Heart left ventricle (tissue), 16 donors: ENCODE results near the gene C17orf75. TPM values are rescaled to one million over a fixed set of nuclear protein-coding genes. Genes with fewer than 3 reads are reported as not detected.

Source experiments
- ATAC-seq, 4 donors: fragments of 200-7000 bp; cut with Tn5 transposase; one replicate each; pipeline ENCODE4 v1.9.1; 2020 to 2022; ENCODE audit warnings: moderate library complexity in 4 of 4, mild to moderate bottlenecking in 3 of 4, moderate number of reproducible peaks in 1 of 4
- DNase-seq, 5 donors: peaks; one replicate each; pipeline ENCODE4 v3.0.0-alpha.2; 2020
- H3K27ac ChIP-seq, 12 donors: fragments of 200-600 bp; sonication (generic) in 4 of 12; one replicate each; pipeline versions ENCODE4 v1.5.0 to v1.8.0; 2016 to 2022; ENCODE audit warnings: mild to moderate bottlenecking in 2 of 12
- H3K27me3 ChIP-seq, 9 donors: fragments of 200-600 bp; sonication (generic) in 2 of 9; one replicate each; pipeline versions ENCODE4 v1.5.1 to v1.8.0; 2016 to 2022; ENCODE audit warnings: mild to moderate bottlenecking in 3 of 9
- H3K36me3 ChIP-seq, 9 donors: fragments of 200-600 bp; sonication (generic) in 2 of 9; one replicate each; pipeline versions ENCODE4 v1.5.0 to v1.8.0; 2018 to 2022; ENCODE audit warnings: mild to moderate bottlenecking in 2 of 9
- H3K4me1 ChIP-seq, 12 donors: fragments of 200-600 bp; sonication (generic) in 4 of 12; one replicate each; pipeline versions ENCODE4 v1.5.0 to v1.8.0; 2016 to 2022; ENCODE audit warnings: mild to moderate bottlenecking in 3 of 12
- H3K4me3 ChIP-seq, 12 donors: fragments of 200-600 bp; sonication (generic) in 4 of 12; one replicate each; pipeline versions ENCODE4 v1.5.0 to v1.8.0; 2017 to 2022; ENCODE audit warnings: mild to moderate bottlenecking in 9 of 12, moderate library complexity in 4 of 12
- H3K9me3 ChIP-seq, 12 donors: fragments of 200-600 bp; sonication (generic) in 4 of 12; one replicate each; pipeline versions ENCODE4 v1.5.0 to v1.8.0; 2016 to 2022; ENCODE audit warnings: mild to moderate bottlenecking in 1 of 12
- CTCF ChIP-seq, 12 donors: fragments of 200-600 bp; sonication (generic) in 4 of 12; IDR thresholded peaks; one replicate each; pipeline versions ENCODE4 v1.5.0 to v1.8.0; 2018 to 2022; ENCODE audit warnings: antibody characterized with exemption in 12 of 12, mild to moderate bottlenecking in 5 of 12
- POLR2A ChIP-seq, 2 donors: fragments of 450-650 bp; IDR thresholded peaks; one replicate each; pipeline ENCODE4 v1.6.1; 2017; ENCODE audit warnings: antibody characterized with exemption in 2 of 2, mild to moderate bottlenecking in 2 of 2, moderate library complexity in 2 of 2
- WGBS, 4 donors: extraction: QIAGEN DNeasy Blood & Tissue Kit in 2 of 4; methylation state at CpG; one replicate each; pipeline versions ENCODE4 v1.1.5 to v1.1.7; 2013 to 2018; 5-methylcytosine and 5-hydroxymethylcytosine counted together
- intact Hi-C, 10 donors: fragments of 100-400 bp; cut with DNase I; formaldehyde crosslinking; loops; one replicate each; pipeline versions ENCODE4 v1.11.1 to v1.14.2; 2022
- polyA plus RNA-seq, 2 donors: library from polyadenylated mRNA; stranded (reverse); fragments of 200-250 nt; gene quantifications; one replicate each; pipeline ENCODE4 v1.2.3, GENCODE V29; 2013
- total RNA-seq, 9 donors: library from RNA; depleted of rRNA in 2 of 9; stranded (reverse); fragments of >200 nt in 2 of 9; fragmentation: NEBNext Ultra II Directional in 3 of 9; extraction: Animal tissue kit (Norgen Biotek cat#: 25700) in 3 of 9; gene quantifications; one replicate each; pipeline versions ENCODE4 v1.1.0 to v1.2.4, GENCODE V29; 2016 to 2023
- donor health status: ischemic (EF 13 %, LVEDD 7.1; RV severe dilation, severe dysfunction).
- donor health status: healthy with polysubstance abuse.
- donor health status: DM: no; HTN: yes; CAD: no.
- donor health status: DM: no; HTN: no; CAD: no.
- donor health status: ischemic (EF 25% LVEDD 6.9; RV normal size, moderate dysfunction).
- donor health status: ischemic (EF 25% LVEDD 5.7; RV mildly dilated, moderate dysfunction).
- donor health status: healthy.
- donor health status: DM: yes; HTN: yes; CAD: no.
- donor health status: ischemic (EF 35%, LVEDD 5.7; RV mildly dilated, moderate dysfunction).
- donor health status: nonischemic (EF 11% LVEDD 7.7; RV severe dilation, severe dysfunction).
- donor health status: DM: yes; HTN: yes; CAD: no.
- donor health status: PGD.
- donor health status: ischemic (EF 29% LVEDD 5.4; RV normal size, mild dysfunction).
- donor health status: nonischemic (EF 23%, LVEDD 6.1; RV moderate dilation, normal function).

C17orf75 gene
- total and polyA plus RNA-seq, 11 donors: 7.9 to 24.1 (median 17.4) TPM

DNA sequence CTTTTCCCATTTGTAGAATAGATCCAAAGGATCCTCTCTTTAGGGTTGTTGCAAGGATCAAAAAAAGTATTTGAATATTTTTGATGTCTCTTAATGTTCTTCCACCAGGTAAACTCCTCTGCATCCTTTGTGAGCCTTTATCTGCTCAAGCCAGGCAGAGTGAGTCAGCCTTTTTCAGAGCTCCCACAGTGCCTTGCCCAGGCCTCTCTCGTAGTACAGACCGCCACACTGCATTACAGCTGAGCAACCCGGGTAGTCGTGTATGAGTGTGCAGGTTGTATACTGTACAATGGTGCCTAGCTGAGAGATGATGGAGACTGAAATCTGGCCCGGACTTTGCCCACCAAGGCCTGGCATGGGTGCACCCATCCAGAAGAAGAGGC is 55.5 kb downstream of the C17orf75 start:
- no peak overlapping the region for H3K27ac ChIP-seq
- H3K36me3 ChIP-seq: no peaks in the 10 kb centered on the region
- DNase-seq (no peak), ATAC-seq (no peak)
- peaks cover 0 to 8% (median 4%) of the 10 kb centered on the region in 12 donors for H3K4me1 ChIP-seq
- intact Hi-C loops: no loop called here
- TF ChIP-seq POLR2A (IDR thresholded peaks at IDR 0.05): no peak
- TF ChIP-seq CTCF (IDR thresholded peaks at IDR 0.05): no peak
- 87 to 96% (median 88%) methylated on average over 5 of the region's 5 CpGs for WGBS, 4 donors
- peaks cover 0 to 7% (median 0%) of the 10 kb centered on the region in 9 donors for H3K27me3 ChIP-seq
- H3K9me3 ChIP-seq: no peaks in the 10 kb centered on the region
- no peak overlapping the region for H3K4me3 ChIP-seq

DNA sequence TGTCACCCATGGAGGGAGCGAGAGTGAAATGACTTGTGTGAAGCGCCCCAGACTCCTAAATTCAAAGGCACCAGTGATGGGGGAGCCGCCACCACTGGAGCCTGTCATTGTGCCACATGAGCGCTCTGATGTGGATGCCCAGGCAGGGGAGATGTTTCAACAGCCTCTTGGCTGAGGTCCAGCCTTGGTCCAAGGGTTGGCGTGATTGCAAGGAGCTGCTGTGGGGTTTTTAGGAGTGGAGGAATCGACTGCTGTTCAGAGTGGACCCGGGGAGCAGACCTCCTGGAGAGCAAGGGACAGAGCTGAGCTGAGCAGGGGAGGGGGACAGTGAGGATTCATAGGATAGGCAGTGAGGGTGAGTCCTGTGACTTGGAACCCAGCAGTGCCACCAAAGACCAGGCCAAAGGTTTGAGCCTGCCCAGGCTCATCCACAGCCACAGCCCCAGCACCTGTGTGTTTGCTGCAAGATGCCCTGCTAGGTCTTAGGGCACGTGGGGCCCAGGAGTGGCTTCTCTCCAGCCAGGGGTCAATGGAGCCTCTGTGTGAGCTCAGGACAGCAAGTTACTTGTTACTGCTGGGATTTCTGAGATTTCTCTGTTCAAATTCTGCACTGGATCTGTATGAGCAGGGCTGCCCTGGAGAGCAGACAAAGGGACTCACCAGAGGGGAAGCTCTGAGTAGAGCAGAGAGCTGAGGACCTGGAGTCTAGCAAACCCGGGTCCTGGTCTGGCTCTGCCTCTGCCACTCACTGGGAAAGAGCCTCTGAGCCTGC is 56.0 kb downstream of the C17orf75 start:
- intact Hi-C loops: no loop called here
- peaks cover 0 to 7% (median 0%) of the 10 kb centered on the region in 9 donors for H3K27me3 ChIP-seq
- DNase-seq (no peak), ATAC-seq (no peak)
- H3K9me3 ChIP-seq: no peaks in the 10 kb centered on the region
- H3K4me1 ChIP-seq: peaks cover 0 to 14% (median 4%) of the 10 kb centered on the region in 12 donors
- no peak overlapping the region for H3K4me3 ChIP-seq
- WGBS, 4 donors: 81 to 93% (median 85%) methylated on average over 6 to 9 of the region's 9 CpGs
- H3K27ac ChIP-seq: no peak overlapping the region
- no peaks in the 10 kb centered on the region for H3K36me3 ChIP-seq
- TF ChIP-seq POLR2A (IDR thresholded peaks at IDR 0.05) (no peak), CTCF (IDR thresholded peaks at IDR 0.05) (no peak)

- ATAC-seq (no peak), DNase-seq (no peak)
- Histone ChIP-seq H3K36me3 (no peaks in the 10 kb centered on the region), H3K9me3 (no peaks in the 10 kb centered on the region), H3K4me1 (peaks cover 0 to 15% (median 4%) of the 10 kb centered on the region in 12 donors), H3K4me3 (no peak overlapping the region), H3K27ac (no peak overlapping the region), H3K27me3 (peaks cover 0 to 7% (median 0%) of the 10 kb centered on the region in 9 donors)
- 76 to 88% (median 79%) methylated on average over 7 to 8 of the region's 8 CpGs for WGBS, 4 donors
- no peak for TF ChIP-seq POLR2A (IDR thresholded peaks at IDR 0.05)
- no peak for TF ChIP-seq CTCF (IDR thresholded peaks at IDR 0.05)
- intact Hi-C loops: no loop called here
Measured at GRCh38 chr17:32285306-32285705, 56.7 kb downstream of the C17orf75 start.

DNA sequence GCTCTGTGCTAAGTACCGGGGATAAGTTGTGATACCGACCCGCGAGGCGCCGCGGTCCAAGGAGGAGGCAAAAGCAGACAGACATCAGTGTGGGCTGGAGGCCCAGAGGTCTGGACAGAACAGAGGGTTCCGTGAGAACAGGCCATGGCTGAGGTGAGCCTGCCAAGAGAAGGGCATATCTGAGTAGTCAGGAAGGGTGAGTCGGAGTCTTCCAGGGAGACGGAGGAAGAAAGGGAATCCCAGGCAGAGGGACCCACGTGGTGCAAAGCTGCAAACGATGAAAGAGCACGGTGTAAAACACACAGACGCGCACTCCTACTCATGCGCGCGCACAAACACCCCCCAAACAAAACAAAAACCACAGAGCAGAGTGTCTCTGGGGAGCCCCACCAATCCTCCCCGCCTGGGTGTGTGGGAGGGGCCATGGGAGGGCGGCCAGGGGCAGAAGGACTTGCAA is 58.2 kb downstream of the C17orf75 start:
- TF ChIP-seq POLR2A (IDR thresholded peaks at IDR 0.05) (no peak), CTCF (IDR thresholded peaks at IDR 0.05) (no peak)
- Histone ChIP-seq H3K27ac (no peak overlapping the region), H3K36me3 (no peaks in the 10 kb centered on the region), H3K4me3 (no peak overlapping the region), H3K9me3 (no peaks in the 10 kb centered on the region), H3K4me1 (peaks cover 0 to 15% (median 4%) of the 10 kb centered on the region in 12 donors), H3K27me3 (peaks cover 0 to 7% (median 0%) of the 10 kb centered on the region in 9 donors)
- 44 to 69% (median 52%) methylated on average over 20 of the region's 20 CpGs for WGBS, 4 donors
- intact Hi-C loops: no loop called here
- no peak for DNase-seq
- ATAC-seq: peak in 3 of 4 donors; percentile 8 to 37 (median 33)
